Fibroblast of the aortic adventitia (primary cell): ENCODE data around the gene LUZP1. TPM values are rescaled to one million over a fixed set of nuclear protein-coding genes. Genes with fewer than 3 reads are reported as not detected.
A peak's percentile ranks its signal among the peaks of the same experiment; 100 is the strongest.

Source experiments
- DNase-seq: peaks from one replicate; pipeline ENCODE4 v3.0.0-alpha.2; 2010; ENCODE audit warnings: low read depth
- H3K4me3 ChIP-seq: 2 replicates; pipeline ENCODE4 v1.5.1; 2011; ENCODE audit warnings: low read depth, mild to moderate bottlenecking, control low read depth, low read length, moderate library complexity
- total RNA-seq: library from RNA; depleted of rRNA; stranded (reverse); fragments of >200 nt; gene quantifications from 2 replicates; pipeline ENCODE4 v1.2.3, GENCODE V29; 2012; ENCODE audit warnings: low replicate concordance
- TF ChIP-seq, protein P1 (sequence below): IDR thresholded peaks from 2 replicates; pipeline ENCODE4 v1.5.1; 2011; ENCODE audit warnings: mild to moderate bottlenecking, low read length, control low read depth, inconsistent platforms; ENCODE audit not compliant: insufficient read depth

Gene LUZP1
- total RNA-seq, 1 donor = 26.2 TPM

DNA sequence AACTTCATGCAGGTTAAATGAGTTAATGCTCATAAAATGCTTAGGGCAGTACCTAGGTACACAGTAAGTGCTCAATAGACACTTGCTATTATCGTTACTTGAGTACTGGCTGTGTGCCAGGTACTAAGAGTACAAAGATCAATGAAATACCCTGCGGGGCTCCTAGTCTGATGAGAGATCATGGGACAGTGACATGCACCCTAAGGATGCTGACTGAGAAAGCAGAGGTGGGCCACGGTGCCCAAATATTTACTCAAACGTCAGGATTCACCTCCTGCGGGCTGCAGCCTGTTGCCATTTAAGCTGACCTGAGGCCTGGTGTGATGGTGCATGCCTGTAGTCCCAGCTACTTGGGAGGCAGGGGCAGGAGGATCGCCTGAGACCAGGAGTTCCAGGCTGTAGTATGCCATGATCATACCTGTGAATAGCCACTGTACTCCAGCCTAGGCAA, 19.8 kb upstream of the LUZP1 start:
- no peak for DNase-seq
- H3K4me3 ChIP-seq = no peak overlapping the region
- TF ChIP-seq, protein P1, sequence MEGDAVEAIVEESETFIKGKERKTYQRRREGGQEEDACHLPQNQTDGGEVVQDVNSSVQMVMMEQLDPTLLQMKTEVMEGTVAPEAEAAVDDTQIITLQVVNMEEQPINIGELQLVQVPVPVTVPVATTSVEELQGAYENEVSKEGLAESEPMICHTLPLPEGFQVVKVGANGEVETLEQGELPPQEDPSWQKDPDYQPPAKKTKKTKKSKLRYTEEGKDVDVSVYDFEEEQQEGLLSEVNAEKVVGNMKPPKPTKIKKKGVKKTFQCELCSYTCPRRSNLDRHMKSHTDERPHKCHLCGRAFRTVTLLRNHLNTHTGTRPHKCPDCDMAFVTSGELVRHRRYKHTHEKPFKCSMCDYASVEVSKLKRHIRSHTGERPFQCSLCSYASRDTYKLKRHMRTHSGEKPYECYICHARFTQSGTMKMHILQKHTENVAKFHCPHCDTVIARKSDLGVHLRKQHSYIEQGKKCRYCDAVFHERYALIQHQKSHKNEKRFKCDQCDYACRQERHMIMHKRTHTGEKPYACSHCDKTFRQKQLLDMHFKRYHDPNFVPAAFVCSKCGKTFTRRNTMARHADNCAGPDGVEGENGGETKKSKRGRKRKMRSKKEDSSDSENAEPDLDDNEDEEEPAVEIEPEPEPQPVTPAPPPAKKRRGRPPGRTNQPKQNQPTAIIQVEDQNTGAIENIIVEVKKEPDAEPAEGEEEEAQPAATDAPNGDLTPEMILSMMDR = no peak

DNA sequence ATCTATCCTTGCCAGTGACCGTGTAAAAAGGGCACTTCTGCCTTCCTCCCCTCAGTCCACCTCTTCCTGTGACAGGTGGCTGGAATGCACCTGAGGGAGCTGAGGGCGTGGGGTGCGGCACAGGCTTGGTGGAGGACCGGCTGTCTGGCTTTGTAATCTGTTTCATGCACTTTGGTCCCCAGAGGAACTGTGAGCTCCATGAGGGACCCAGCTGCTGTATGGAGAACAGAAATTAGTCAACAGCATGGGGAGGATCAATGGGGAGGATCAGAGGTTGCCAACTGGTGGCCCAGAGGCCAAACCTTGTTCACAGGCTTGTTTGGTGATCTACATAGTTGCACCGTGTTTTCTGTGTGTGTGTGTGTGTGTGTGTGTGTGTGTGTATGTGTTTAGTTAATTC, 19.0 kb upstream of the LUZP1 start:
- no peak for DNase-seq
- H3K4me3 ChIP-seq = no peak overlapping the region
- TF ChIP-seq, protein P1 = no peak

DNA sequence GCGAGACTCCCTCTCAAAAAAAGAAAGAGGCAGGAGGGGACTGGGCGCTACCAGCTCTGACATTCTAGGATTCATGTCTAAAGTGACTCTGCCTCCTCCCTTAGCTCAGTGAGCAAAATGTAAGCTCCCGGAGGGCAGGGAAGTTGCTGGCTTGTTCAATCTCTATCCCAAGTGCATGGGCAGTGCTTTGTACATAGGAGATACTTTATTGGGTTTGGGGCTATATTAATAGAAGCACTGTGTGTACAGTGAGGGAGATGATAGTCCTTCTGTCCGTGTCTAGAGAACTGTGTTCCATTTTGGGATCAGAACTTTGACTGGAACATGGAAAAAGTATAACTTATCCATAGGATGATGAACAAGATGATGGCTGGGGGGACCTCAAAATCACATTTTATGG, 16.7 kb upstream of the LUZP1 start:
- TF ChIP-seq, protein P1 = no peak
- DNase-seq = no peak
- H3K4me3 ChIP-seq = no peak overlapping the region

DNA sequence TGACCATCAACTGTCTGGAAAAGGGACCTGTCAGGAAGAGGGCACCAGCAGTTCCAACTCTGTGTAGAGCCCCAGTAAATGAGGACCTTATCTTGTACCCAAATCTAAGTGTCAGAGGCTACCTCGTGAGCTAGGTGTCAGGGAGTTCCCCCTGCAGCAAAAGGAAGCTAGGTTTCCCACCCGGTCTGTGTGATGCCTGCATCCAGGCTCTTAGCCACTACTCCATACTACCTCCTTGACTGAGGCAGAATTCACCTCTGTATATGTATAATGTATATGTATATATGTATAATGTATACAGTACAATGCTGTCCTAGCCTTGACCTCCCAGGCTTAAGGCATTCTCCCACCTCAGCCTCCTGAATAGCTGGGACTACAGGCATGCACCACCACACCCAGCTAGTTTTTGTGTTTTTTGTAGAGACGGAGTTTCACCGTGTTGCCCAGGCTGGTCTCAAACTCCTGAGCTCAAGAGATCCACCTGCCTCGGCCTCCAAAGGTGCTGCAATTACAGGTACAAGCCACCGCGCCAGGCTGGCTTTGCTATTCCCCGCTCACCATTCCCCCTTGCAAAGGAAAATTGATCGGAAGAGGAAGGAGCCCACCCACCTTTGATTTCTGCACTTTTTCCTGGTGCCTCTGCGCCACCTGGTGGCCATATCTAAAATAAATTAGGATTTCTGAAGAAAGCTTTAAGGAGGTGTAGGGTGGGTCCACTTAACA, 15.7 kb upstream of the LUZP1 start:
- TF ChIP-seq, protein P1 = peak; percentile 52
- H3K4me3 ChIP-seq = peak overlapping the region; percentile 61
- DNase-seq = peak; percentile 62

DNA sequence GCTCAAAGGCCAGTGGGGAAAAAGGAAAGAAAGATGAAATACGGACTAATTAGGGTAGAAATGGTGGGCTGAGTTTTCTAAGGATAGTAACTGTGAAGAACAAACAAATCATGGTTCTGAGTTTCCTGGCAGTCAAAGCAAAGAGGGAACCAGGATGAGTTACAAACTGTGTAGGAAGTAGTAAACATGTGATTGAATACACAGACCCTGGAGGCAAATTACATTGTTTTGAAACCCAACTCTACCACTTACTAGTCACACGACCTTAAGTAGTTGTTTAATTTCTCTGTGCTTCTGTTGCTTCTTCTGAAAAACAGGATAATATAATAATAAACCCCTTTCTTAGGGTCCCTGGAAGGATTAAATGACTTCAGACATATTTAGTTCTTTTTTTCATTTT, 11.2 kb upstream of the LUZP1 start:
- no peak for DNase-seq
- TF ChIP-seq, protein P1 = no peak
- no peak overlapping the region for H3K4me3 ChIP-seq

DNA sequence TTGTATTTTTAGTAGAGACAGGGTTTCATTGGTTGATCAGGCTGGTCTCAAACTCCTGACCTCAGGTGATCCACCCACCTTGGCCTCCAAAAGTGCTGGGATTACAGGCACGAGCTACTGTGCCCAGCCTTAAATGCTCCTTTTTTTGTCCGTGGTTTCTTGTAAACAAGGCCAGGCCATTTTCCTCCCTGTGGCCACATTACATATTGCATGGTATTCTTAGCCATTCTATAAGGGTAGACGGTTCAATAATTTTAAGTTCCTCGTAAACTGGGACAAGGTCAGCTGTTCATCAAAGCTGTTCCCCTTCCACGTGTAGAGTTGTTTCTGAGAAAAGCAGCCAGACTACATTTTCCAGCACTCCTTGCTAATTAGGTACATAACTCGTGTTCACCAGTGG, 10.3 kb upstream of the LUZP1 start:
- DNase-seq = peak; percentile 43
- TF ChIP-seq, protein P1 = peak; percentile 54
- no peak overlapping the region for H3K4me3 ChIP-seq

DNA sequence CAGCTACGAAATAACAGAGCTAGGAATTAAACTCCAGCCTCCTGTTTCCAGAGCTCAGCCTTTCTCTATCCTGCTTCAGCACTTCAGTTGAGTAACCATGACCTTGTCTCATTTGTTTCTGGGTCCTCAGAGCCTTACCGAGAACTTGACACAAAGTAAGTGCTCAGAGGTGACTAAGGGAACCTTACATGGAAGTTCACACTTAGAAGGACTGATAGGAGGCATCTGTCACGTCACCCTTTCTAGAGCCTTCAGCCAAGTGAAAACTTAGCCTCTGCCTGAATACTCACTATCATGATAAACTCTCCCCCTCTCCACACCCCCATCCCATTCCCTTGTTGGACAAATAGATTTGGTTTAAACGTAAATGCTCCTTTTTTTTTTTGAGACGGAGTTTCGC, 9.8 kb upstream of the LUZP1 start:
- H3K4me3 ChIP-seq = no peak overlapping the region
- no peak for DNase-seq
- TF ChIP-seq, protein P1 = no peak
